ENCODE data around the gene DCT. TPM values are rescaled to one million over a fixed set of nuclear protein-coding genes. Genes with fewer than 3 reads are reported as not detected.

DCT gene
- total RNA-seq, 4 donors from 2014 or later: under 0.01 to 1.5 (median 0.47) TPM

GRCh38 chr13:94408314-94409036, 71.0 kb downstream of the DCT start:
- Histone ChIP-seq H3K36me3 (no peaks in the 10 kb centered on the region), H3K27me3 (no peaks in the 10 kb centered on the region), H3K4me1 (no peaks in the 10 kb centered on the region), H3K27ac (replicated peaks in 1 of 4) (no peak overlapping the region), H3K4me3 (no peak overlapping the region), H3K9me3 (no peaks in the 10 kb centered on the region)
- intact Hi-C loops (cut with DNase I): no loop called here
- DNase-seq (ENCODE audit: extremely low spot score): no peak
- TF ChIP-seq POLR2A (IDR thresholded peaks at IDR 0.05; ENCODE audit: low read depth) (no peak), EP300 (IDR thresholded peaks at IDR 0.05) (no peak), CTCF (IDR thresholded peaks at IDR 0.05) (no peak), POLR2AphosphoS5 (IDR thresholded peaks at IDR 0.05) (no peak)
- WGBS: 77% methylated on average over 7 of the region's 7 CpGs

GRCh38 chr13:94400874-94401273, 78.6 kb downstream of the DCT start:
- Histone ChIP-seq H3K27ac (replicated peaks in 1 of 4) (no peak overlapping the region), H3K36me3 (no peaks in the 10 kb centered on the region), H3K4me1 (no peaks in the 10 kb centered on the region), H3K9me3 (no peaks in the 10 kb centered on the region), H3K27me3 (no peaks in the 10 kb centered on the region), H3K4me3 (no peak overlapping the region)
- TF ChIP-seq EP300 (IDR thresholded peaks at IDR 0.05) (no peak), CTCF (IDR thresholded peaks at IDR 0.05) (no peak), POLR2A (IDR thresholded peaks at IDR 0.05; ENCODE audit: low read depth) (no peak), POLR2AphosphoS5 (IDR thresholded peaks at IDR 0.05) (no peak)
- intact Hi-C loops (cut with DNase I): no loop called here
- no peak for DNase-seq (ENCODE audit: extremely low spot score)
- WGBS: 89% methylated on average over 4 of the region's 4 CpGs

GRCh38 chr13:94399812-94400211, 79.7 kb downstream of the DCT start:
- no peak overlapping the region for H3K27ac ChIP-seq (replicated peaks in 1 of 4)
- intact Hi-C loops (cut with DNase I): no loop called here
- H3K4me1 ChIP-seq: no peaks in the 10 kb centered on the region
- H3K27me3 ChIP-seq: no peaks in the 10 kb centered on the region
- no peaks in the 10 kb centered on the region for H3K36me3 ChIP-seq
- TF ChIP-seq POLR2A (IDR thresholded peaks at IDR 0.05; ENCODE audit: low read depth): no peak
- no peak for TF ChIP-seq EP300 (IDR thresholded peaks at IDR 0.05)
- TF ChIP-seq CTCF (IDR thresholded peaks at IDR 0.05): no peak
- TF ChIP-seq POLR2AphosphoS5 (IDR thresholded peaks at IDR 0.05): no peak
- H3K4me3 ChIP-seq: no peak overlapping the region
- H3K9me3 ChIP-seq: no peaks in the 10 kb centered on the region
- DNase-seq (ENCODE audit: extremely low spot score): no peak

GRCh38 chr13:94395860-94396259, 83.6 kb downstream of the DCT start:
- H3K27me3 ChIP-seq: no peaks in the 10 kb centered on the region
- no peaks in the 10 kb centered on the region for H3K9me3 ChIP-seq
- H3K4me1 ChIP-seq: no peaks in the 10 kb centered on the region
- DNase-seq (ENCODE audit: extremely low spot score): no peak
- intact Hi-C loops (cut with DNase I): no loop called here
- no peak for TF ChIP-seq EP300 (IDR thresholded peaks at IDR 0.05)
- TF ChIP-seq POLR2A (IDR thresholded peaks at IDR 0.05; ENCODE audit: low read depth): no peak
- no peak for TF ChIP-seq CTCF (IDR thresholded peaks at IDR 0.05)
- TF ChIP-seq POLR2AphosphoS5 (IDR thresholded peaks at IDR 0.05): no peak
- 80% methylated on average over 5 of the region's 5 CpGs for WGBS
- no peak overlapping the region for H3K4me3 ChIP-seq
- H3K36me3 ChIP-seq: no peaks in the 10 kb centered on the region
- no peak overlapping the region for H3K27ac ChIP-seq (replicated peaks in 1 of 4)

GRCh38 chr13:94394723-94395122, 84.8 kb downstream of the DCT start:
- intact Hi-C loops (cut with DNase I): no loop called here
- Histone ChIP-seq H3K27me3 (no peaks in the 10 kb centered on the region), H3K4me1 (no peaks in the 10 kb centered on the region), H3K36me3 (no peaks in the 10 kb centered on the region), H3K9me3 (no peaks in the 10 kb centered on the region), H3K4me3 (no peak overlapping the region), H3K27ac (replicated peaks in 1 of 4) (no peak overlapping the region)
- WGBS: 71% methylated on average over 4 of the region's 4 CpGs
- TF ChIP-seq POLR2AphosphoS5 (IDR thresholded peaks at IDR 0.05) (no peak), CTCF (IDR thresholded peaks at IDR 0.05) (no peak), POLR2A (IDR thresholded peaks at IDR 0.05; ENCODE audit: low read depth) (no peak), EP300 (IDR thresholded peaks at IDR 0.05) (no peak)
- no peak for DNase-seq (ENCODE audit: extremely low spot score)

Measured in esophagus muscularis mucosa (tissue), 4 donors.